Measurements from ENCODE around the gene GAL.

GRCh38 chr11:68694431-68695297 is 10.3 kb downstream of the GAL start:
- TF ChIP-seq CTCF (IDR thresholded peaks at IDR 0.05; ENCODE audit: insufficient read depth, low read length, poor library complexity, severe bottlenecking) (no peak), EZH2phosphoT487 (conservative IDR thresholded peaks at IDR 0.05; ENCODE audit: low read length) (no peak)
